HG03457 (cell line): ENCODE data around the gene SHC1.
"Not testable (repeated sequence)": the region's sequence is repeated elsewhere in the genome, so short reads cannot be mapped to it uniquely, and the experiment has no call there.

Source experiments
- ATAC-seq: cut with Tn5 transposase; IDR thresholded peaks from one replicate; pipeline ENCODE4 v1.9.1; 2021; ENCODE audit warnings: moderate number of reproducible peaks; ENCODE audit not compliant: unreplicated experiment

The SHC1 gene

DNA sequence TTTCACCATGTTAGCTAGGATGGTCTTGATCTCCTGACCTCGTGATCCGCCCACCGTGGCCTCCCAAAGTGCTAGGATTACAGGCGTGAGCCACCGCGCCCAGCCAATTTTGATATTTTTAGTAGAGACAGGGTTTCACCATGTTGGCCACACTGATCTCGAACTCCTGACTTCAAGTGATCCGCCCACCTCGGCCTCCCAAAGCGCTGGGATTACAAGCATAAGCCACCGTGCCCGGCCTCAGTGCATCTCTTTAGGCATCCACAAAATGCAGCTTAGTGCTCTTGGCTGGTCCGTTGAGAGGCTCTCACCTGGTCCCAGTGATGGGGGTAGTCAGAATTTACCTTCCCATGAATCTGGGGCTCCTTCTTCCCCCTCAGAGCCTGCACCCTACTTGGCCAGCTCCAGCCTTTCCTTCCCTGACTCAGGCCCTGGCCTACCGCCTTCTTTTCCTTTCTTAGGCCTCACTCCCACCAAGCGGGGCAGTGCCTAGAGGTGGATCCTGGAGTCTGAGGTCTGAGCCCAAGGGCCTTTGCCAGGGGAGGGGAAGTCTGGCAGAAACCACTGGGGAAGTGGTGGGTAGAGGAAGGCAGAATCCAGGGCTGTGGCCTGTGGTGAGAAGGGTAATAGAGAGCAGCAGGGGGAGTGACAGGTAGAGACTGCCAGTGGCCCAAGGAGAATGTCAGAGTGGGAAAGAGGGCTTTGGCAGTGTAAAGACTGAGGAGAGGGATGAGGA, 26.6 kb upstream of the SHC1 start:
- ATAC-seq = no peak

DNA sequence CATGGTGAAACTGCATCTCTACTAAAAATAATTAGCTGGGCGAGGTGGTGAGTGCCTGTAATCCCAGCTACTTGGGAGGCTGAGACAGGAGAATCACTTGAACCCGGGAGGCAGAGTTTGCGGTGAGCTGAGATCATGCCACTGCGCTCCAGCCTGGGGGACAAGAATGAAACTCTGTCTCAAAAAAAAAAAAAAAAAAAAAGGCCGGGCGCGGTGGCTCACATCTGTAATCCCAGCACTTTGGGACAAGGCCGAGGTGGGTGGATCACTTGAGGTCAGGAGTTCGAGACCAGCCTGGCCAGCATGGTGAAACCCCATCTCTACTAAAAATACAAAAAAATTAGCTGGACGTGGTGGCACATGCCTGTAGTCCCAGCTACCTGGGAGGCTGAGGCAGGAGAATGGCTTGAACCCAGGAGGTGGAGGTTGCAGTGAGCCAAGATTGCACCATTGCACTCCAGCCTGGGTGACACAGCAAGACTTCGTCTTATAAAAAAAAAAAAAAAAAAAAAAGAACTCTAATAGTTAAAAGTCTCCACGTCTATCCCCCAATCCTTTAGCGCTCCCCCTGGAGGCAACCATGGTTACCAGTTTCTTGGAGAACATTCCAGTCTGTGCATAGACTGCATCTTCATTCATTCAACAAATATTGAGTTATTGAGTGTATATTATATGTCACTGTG, 24.9 kb upstream of the SHC1 start:
- not testable (repeated sequence) for ATAC-seq

DNA sequence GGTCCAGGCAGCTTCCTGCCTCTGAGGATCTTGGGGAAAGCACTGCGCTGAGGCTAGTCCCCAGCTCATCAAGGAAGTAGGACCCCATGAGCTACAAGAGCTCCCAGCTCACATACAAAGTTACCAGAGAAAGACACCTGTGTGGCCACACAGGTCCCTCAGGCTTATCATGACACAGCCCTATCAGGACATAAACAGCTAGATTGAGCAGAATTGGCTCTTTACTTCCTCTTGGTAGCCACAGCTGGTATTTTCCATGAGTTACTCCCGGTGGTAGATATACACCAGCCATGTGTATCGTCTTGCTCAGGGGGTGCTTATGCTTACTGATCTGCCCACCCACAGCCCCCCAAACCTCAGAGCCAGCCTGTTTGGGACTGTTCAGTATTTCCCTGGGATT, 24.0 kb upstream of the SHC1 start:
- no peak for ATAC-seq

DNA sequence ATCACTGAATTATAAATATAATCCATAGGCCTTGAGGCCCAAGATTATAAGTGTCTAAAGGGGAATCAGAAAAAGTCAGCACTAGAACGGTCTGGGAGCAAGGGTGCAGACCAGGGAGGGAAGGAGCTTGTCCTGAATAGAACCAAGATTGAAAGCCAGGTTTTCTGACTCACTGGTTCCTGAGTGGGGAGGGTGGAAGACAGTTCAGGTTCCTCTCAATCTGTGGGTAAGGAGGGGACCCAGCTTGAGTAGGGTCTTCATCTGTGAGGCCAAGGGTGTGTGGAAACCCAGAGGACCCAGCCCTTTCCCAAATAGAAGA, 23.7 kb upstream of the SHC1 start:
- no peak for ATAC-seq

DNA sequence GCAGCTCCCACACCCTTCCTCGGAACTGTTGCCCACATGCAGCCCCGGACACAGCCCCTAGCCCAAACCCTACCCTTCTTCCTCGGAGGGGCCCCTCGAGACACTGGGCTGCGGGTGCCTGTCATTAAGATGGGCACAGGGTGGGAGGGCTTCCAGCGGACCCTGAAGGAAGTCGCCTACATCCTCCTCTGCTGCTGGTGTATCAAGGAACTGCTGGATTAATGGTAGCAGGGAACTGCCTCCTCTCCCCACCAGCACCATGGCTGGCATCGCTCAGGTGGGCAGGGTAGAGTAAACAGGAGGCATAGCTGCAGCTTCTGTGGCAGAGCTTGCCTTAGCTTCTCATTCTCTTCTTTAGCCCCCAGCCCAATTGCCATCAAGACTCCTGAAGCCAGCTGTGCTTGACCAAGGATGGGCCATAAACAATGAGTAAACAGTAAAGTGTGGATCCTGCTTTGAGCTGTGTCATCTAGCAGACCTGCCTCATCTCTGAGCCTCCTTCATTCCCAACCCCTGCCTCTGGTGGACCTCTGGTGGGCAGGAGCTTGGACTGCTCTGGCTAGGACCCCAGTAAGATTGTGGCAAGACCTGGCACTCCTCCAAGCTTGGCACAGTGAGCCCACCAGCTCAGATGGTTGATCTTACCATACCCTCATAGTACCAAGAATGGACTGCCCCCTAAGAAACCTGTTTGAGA, 23.2 kb upstream of the SHC1 start, which contains the start of gene LENEP:
LENEP (plus strand) TSS at position 15 of the 697 bp plus-strand sequence; CDS start at position 37, 22 bp downstream.
- ATAC-seq = no peak

DNA sequence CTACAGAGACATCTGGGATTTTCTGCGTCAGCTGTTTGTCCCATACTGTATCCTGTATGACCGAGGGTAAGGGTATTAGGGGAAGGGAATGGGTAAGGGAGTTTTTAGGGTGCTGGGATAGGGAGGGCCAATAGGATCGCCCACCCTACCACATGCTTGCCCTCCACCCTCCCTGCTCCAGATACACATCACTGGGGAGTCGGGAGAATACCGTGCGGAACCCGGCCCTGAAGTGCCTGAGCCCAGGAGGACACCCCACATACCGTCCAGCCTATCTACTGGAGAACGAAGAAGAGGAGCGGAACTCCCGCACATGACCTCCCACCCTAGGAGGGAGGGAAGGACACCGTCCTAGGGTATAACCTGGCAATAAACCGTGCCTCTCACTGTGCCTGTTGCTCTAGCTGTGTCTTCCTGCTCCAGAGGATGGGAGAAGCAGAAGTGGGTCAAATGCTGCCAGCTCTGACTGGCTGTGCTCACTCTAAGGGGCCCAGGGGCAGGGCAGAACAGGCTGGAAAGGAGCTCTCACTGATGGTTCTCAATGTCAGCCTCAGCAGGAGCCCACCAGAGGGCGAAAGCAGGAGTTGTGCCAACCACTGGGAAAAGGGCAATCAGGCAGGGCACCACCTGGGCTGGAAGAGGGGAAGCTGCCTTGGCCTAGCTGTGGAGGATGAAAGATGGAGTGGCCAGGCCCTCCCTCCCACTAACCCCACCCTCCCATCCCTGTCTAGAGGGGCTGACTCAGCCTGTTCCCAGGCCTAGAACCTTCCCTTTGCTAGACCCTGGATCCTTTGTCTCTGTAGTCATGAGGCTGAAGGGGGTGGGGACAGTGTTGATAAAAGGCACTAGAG, 22.4 kb upstream of the SHC1 start:
- no peak for ATAC-seq

DNA sequence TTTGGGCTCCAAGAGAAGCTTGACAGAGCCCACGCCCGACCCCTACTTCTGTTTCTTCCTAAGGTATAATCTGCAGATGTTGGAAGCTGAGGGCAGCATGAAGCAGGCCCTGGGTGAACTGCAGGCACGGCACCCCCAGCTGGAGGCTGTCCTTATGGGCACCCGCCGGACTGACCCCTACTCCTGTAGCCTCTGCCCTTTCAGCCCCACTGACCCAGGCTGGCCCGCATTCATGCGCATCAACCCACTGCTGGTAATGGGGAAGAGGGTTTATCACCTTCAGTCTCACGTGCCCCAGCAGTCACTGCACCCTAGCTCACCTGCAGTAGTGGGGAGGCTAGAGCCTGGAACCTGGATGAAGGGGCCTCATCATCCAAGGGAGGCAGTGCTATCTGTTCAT, 19.7 kb upstream of the SHC1 start:
- no peak for ATAC-seq

DNA sequence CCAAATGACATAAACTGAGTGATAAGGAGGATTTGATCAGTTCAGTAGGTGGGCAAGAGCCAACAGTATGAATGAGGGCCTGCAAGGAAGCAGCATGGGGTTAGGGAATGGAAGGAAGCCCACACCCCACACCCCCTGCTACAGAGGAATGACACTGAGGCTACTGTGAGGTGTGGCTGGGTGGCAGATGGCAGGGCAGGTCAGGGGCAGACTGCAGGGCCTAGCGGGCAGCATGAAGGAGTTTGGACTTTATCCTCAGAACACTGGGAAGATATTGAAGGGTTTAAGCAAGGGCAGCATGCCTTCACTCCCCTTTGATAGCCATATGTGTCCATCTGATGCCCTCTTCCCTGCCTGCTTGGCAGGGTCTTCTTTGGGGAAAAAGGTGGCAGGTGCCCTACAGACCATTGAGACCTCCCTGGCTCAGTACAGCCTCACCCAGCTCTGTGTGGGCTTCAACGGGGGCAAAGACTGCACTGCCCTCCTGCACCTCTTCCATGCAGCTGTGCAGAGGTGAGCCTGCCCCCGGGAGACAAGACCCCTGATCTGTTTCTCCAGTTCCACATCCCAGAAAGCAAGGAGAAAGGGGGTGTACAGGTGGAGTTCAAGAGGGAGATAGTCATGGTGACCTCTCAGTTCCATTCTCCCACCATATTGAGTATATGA, 18.8 kb upstream of the SHC1 start:
- no peak for ATAC-seq

DNA sequence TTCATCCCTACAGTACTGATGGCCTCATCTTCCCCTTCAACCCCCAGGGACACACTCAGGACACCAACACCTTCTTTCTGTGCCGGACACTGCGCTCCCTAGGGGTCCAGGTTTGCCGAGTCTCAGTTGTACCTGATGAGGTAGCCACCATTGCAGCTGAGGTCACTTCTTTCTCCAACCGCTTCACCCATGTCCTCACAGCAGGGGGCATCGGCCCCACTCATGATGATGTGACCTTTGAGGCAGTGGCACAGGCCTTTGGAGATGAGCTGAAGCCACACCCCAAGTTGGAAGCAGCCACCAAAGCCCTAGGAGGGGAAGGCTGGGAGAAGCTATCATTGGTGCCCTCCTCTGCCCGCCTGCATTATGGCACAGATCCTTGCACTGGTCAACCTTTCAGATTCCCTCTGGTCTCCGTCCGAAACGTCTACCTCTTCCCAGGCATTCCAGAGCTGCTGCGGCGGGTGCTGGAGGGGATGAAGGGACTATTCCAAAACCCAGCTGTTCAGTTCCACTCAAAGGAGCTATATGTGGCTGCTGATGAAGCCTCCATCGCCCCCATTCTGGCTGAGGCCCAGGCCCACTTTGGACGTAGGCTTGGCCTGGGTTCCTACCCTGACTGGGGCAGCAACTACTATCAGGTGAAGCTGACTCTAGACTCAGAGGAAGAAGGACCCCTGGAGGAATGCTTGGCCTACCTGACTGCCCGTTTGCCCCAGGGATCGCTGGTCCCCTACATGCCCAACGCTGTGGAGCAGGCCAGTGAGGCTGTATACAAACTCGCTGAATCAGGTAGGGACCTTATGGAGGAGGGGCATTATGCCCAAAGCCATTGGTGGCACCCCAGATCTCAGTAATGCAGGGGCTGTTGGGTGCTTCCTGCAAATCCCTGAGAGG, 17.8 kb upstream of the SHC1 start:
- ATAC-seq = no peak

DNA sequence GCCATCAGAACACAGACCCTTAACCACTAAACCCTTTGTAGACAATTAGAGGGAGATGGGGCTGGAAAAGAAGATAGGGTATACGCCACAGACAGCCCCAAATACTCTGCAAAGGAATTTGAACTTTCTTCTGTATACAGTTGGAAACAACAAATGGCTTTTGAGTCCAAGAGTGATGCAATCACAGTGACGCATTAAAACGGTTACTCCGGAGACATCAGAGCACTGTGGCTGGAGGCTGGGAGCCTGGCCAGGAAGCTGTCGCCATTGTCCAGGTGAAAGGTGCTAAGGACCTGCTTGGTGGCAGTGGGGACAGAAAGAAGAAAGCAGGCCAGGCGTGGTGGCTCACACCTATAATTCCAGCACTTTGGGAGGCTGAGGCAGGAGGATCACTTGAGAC, 16.8 kb upstream of the SHC1 start:
- no peak for ATAC-seq

DNA sequence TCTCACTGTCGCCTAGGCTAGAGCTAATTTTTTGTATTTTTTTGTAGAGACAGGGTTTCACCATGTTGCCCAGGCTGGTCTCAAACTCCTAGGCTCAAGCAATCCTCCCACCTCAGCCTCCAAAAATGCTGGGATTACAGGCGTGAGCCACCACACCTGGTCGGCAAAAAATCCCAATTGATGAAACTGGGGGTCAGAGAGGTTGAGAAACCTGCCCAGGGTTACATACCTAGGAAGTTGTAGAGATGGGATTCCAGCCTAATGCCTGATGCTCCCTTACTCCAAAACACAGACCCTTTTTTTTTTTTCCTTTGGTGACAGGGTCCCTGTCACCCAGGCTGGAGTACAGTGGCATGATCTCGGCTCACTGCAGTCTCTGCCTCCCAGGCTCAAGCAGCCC, 16.2 kb upstream of the SHC1 start:
- ATAC-seq = not testable (repeated sequence)

DNA sequence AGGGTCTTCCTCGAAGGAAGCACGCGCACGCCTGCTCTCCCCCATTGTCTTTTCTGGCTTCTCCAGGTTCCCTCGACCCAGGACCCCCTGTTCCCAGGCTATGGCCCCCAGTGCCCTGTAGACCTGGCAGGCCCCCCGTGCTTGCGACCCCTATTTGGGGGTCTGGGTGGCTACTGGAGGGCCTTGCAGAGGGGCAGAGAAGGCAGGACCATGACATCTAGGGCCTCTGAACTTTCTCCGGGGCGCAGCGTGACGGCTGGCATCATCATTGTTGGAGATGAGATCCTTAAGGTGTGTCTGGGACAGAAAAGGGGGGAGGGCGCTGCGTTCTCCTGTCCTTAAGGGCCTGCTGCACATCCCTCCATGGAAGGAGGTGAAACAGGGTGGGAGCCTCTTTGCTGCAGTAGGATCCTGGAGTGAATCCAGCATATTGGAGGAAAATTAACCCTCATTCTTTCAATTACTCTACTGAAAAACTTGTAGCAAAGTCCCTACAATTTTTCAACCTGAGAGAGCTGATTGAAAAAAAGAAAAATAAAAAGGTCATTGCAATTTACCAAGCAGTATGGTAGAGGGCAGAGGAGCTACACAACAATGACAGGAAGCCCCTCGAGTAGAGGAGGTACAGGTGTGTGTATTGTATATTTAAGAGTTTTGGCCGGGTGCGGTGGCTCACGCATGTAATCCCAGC, 13.4 kb upstream of the SHC1 start:
- no peak for ATAC-seq

DNA sequence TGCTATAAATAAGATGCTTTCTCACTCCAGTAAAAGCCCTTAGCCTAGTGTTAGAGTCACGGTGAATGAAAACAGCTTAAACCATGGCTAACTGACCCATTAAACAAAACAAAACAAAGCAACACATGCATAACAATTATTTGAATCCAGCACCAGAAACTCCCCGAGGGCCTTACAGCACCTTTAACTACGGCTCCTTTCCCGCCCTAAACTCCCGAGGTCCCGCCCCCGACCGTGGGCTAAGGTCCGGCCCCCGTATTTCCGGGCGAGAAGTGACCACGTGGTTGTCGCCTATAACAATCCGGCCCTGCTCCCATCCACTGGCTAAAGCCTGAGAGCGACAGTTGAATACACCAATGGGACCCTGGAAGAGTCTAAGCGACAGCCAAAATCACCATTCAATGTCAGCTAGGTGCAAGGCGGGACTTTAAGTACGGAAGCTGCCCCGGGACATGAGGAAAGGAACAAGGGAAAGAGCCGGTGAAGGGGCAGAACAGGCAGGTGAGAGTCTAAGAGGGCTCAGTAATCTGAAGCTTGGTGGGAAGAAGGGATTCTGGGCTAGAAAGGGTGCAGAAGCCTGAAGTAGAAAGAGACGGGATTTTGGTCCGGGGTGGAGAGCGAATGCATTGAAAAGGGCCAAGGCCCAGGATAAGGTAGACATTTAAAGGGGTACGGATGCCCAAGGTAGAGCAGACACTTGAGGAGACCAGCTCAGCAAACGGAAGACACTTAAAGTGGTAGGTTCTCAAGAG, 12.5 kb upstream of the SHC1 start, which contains the start of gene FLAD1:
FLAD1 (plus strand) TSS at position 448 of the 752 bp plus-strand sequence. CDS start 351 bp downstream, outside the sequence.
- peak; percentile 86 for ATAC-seq

DNA sequence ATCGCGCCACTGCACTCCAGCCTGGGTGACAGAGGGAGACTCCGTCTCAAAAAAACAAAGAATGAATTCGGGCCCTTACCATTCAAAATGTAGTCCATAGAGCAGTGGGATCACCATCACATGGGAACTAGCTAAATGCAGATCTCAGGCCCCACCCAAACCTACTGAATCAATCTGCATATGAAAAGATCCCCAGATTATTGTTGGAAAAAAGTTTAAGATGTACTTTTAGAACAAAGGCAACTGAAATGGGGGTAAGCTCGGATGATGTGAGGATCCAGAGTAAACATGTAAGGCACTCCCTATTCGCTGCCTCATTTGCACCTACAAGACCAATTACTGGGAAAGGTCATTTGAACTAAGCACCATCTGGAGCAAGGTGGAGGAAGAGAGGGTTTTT, 11.8 kb upstream of the SHC1 start:
- ATAC-seq = no peak

DNA sequence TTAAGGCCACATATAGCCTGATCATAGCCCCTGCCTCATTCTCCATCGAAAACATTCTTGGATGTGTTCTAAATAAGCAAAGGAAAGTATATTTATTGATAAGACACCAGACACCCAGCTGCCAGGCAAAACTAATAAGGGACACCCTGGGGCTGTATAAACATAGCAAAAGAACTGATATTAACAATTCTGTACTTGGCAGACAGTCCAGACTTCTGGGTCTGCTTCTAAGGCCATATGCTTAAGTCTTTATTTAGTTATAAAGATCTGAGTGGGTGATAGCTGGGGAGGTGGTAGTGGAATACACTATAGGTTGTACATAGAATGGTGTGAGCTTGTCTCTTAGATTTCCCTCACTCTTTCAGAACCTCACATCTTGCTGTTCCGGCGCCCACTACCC, 7.8 kb upstream of the SHC1 start:
- no peak for ATAC-seq

DNA sequence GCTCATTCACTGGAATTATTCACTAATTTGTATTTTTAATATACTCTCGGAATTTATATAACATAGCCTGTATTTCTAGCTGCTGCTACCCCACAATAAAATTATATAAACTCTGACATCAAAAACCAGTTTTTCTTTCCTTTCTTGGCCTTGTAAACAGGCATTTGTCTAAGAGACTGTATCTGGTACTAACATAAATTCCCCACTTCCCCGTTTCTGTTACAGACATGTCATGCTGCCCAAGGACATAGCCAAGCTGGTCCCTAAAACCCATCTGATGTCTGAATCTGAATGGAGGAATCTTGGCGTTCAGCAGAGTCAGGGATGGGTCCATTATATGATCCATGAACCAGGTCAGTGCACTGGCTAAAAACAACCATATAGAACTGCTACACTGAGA, 7.2 kb upstream of the SHC1 start:
- ATAC-seq = not testable (repeated sequence)

DNA sequence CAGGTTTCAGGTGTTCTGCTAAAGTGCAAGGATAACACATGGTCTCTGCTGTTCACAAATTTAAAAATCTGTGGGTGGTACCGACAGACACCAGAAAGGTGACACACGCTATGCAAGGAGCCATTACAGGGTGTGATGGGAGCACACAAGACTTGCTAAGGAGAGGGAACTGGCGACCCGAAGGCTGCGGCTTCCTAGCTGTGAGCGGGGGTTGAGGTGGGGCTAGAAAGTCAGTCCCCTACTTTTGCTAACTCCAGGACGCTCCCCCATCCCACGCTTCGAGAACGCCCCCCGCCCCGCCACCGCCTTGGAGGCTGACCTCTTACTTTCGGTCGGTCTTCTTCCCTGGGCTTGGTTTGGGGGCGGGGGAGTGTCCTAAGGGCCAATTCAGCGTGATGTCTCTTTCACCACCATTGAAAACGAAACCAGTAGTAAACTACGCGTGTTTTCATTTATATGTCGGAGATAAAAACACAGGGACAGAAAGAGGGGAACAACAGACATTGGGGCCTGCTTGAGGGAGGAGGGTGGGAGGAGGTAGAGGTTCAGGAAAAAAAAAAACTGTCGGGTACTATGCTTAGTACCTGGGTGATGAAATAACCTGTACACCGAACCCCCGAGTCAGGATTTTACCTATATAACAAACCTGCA, 5.0 kb upstream of the SHC1 start:
- ATAC-seq = no peak
